NCI-H510A (cell line): Measurements from ENCODE around the gene ICAM2.
"Not testable (repeated sequence)": the region's sequence is repeated elsewhere in the genome, so short reads cannot be mapped to it uniquely, and the experiment has no call there.

ENCODE experiments used
- DNase-seq: peaks from one replicate; lab custom pipeline; 2025; lab: John Stamatoyannopoulos, UW

The ICAM2 gene

DNA sequence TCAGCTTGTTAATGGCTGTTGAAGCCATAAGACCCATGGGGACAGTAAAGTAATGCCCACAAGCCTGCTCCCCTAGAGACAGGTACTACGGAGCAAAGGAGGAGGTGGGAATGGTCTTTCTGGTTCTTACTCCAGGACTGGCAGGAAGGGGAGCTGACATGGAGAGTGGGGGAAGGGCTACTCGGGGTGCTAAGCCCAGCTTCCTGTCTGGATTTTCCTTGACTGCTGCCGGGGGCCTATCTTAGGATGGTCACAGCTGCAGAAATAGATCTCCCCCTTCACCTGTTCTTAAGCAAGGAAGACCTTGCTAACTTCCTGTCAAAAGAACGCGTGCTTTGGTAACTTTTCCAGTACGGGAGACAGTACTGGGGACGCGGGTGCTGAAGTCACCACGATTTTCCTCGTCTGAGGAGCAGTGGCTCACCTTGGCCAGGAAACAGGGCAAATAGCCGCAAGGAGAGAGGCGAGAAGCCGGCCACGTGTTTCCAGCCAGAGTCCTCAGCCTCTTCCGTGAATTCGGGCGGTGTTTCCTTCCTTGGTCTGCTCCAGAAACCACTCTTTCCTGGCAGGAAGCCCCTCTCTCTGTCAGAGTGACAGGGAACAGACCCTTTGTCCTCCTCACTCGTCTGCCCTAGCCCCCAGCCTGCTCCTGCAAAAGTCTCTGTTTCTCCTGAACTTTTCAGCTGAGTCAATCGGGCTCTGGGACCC, 22.9 kb downstream of the ICAM2 start:
- DNase-seq, result no peak

- no peak for DNase-seq
Observed at GRCh38 chr17:63996430-63997182, 23.8 kb downstream of the ICAM2 start.

GRCh38 chr17:63995626-63996025, 24.8 kb downstream of the ICAM2 start:
- DNase-seq, result no peak

- no peak for DNase-seq
Observed at GRCh38 chr17:63993368-63993985, 27.0 kb downstream of the ICAM2 start.

GRCh38 chr17:63991611-63992010, 28.8 kb downstream of the ICAM2 start:
- DNase-seq, result no peak

GRCh38 chr17:63989622-63990345, 30.6 kb downstream of the ICAM2 start:
- no peak for DNase-seq

DNA sequence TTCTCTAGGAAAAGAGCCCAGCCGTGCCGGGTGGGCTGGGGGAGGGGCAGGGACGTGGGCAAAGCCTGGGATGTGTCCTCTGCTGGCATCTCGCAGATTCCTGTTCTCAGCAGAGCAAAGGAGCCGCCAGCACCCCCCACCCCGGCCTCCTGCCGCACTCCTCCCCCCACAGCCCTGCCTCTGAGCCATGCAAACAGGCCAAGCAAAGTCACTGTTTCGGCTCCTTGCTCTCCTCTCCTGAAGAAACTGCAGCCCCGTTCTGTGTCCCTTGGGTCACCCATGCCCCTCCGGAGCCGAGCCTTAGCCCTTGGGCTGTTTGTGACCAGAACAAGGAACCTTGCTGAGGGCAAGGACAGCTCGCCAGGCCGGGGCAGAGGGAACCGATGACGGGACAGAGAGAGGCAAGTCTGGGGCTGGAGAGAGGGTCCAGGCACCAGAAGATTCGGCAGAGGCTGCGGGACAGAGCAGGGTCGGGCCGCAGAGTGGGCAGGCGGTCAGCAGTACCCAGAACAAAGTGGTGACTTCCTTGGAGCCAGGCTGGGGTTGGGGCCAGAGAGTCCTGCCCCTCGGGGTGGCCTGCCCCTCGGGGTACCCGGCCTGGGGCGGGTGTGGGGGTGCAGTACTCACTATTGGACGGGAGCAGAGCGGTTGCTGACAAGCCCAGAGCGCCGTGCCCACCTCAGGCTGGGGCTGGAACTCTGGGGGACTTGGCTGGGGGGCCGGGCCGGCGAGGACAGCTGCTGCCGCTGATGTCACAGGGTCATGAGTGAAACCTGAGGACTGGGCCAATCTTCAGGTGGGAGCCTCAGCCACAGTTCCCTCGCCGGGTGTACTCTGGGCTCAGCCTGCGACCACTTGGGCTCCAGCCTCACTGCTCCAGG, 31.5 kb downstream of the ICAM2 start:
- no peak for DNase-seq

GRCh38 chr17:63988127-63988478, 32.3 kb downstream of the ICAM2 start:
- no peak for DNase-seq

GRCh38 chr17:63987221-63988126, 33.0 kb downstream of the ICAM2 start:
- no peak for DNase-seq

- DNase-seq, result peak; percentile 50
Observed at GRCh38 chr17:63986821-63987220, 33.6 kb downstream of the ICAM2 start.

DNA sequence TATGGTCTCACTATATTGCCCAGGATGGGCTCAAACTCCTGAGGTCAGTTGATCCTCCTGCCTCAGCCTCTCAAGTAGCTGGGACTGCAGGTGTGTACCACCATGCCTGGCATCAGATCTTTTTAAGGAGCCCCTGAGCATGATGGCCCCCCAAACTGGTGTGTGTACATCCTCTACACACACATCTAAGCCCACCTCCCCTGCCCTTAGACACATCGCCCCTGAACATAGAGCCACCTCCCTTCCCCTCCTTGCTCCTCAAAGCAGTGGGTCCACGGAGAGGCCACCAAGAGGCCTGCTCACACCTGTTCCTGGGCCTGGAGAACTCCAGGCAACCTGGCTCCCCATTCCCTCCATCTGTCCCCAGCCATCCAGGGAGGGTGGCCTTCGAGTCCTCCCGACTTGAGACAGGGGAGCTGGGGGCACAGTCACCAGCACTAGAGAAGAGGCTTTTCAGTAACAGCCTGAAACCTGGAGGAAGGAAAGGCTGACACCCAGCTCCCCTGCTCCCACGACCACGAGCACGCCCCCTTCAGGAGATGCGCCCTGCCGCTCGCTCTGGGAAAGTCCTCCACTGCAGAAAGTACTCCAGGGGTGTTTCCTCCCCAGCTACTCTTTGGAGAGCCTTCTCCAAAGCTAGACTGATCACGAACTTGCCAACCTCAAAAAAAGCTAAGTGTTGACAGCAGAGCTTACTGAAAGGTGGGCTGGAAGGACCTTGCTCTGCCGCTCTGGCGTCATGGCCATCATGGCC, 34.9 kb downstream of the ICAM2 start:
- no peak for DNase-seq

GRCh38 chr17:63984651-63985386, 35.6 kb downstream of the ICAM2 start:
- peak; percentile 21 for DNase-seq

DNA sequence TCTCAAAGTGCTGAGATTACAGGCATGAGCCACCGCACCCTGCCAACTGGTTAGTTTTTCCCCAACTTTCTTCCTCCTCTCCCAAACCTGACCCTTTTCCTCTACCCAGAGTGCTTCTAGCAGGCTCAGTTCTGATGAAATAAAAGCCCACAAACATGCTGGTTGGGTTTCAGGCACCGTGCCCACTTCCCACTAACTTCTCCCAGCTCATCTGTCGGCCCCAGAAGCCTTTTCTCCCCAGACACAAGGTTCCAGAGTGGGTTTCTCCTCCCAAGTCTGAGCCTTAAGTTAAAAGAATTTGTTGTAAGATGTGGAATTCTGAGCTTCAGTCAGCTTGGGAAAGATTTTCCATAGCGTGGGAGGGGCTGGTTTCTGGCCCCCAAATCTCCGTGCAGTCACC, 36.2 kb downstream of the ICAM2 start:
- no peak for DNase-seq

- DNase-seq, result no peak
Observed at GRCh38 chr17:63983320-63983719, 37.1 kb downstream of the ICAM2 start.

GRCh38 chr17:63982641-63983040, 37.8 kb downstream of the ICAM2 start:
- DNase-seq, result not testable (repeated sequence)

DNA sequence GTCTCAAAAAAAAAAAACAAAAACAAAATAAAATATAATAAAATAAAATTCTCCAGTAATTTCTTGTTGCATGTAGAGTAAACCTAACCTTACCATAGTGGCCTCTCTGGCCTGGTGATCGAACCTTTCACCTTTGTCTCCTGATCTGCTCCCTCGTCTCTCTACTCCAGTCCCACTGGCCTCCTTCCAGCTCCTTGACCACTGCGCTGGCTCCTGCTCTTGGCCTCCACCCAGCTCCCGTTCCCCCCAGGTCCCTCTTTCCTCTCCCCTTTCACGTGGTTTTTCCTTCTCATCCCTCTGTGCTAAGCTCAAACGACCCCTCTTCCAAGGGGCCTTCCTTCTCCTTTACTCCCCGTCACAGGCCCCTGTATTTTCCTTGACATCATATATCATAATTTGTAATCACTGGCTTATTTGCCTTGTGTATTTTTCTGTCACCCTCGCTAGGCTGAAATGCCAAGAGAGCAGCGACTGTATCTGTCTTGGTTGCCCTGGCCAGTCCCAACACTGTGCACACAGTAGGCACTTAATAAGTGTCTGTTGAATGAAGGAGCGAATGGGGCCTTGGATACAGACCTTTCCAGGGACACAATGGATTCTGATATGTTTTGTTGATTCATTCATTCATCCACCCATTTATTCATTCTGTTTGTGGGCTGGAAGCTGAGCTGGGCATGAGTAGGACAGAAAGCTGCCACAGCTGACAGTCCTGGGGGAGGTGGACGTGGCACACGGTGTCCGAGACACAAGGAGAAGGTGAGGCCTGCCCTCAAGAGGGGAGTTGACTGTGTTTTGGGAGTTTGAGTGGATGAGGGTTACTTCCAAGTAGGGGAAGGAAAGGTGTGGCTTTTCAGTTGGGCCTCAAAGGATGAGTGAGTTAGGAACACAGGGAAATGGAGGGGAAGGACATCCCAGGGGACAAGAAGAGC, 41.9 kb downstream of the ICAM2 start:
- no peak for DNase-seq

DNA sequence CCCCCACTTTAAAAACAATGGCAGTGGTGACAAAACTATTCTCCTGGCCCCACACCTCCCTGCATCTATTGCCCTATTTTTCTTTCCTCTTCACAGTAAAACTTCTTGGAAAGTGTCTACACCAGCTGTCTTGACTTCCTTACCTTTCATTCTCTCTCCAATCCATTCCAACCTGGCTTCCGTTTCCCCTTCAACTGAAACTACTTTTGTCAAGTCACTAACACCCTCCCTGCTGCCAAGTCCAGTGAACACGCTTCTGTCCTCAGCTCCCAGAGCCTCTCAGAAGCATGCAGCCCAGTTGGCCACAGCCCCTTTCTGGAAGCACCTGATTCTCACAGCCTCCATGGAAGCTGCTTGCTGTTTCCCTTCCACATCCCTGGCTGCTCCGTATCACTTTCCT, 43.7 kb downstream of the ICAM2 start:
- no peak for DNase-seq

DNA sequence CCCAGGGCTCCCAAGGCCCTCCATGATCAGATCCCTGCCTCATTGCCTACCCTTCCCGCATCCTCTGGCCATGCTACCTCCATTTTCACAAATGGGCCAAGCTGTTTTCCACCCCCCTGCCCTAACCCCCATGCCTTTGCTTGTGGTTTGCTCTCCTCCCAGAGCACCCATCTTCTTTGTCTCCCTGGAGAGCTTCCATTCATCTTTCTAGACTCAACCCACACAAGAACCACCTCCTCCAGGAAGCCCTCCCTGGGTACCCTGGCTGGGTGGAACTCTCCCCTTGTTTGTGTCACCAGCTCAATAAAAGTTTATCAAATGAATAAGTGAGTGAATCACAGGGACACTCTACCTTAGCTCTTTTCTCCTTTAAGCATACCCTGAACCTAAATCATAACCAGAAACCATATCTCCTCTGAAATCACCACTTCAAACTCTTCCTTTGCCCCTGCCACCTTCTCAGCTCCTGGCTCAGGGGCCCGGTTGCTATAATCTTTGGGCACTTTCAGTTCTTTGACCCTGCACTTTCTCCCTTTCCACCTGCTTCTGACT, 44.8 kb downstream of the ICAM2 start:
- DNase-seq, result no peak
